Gastrocnemius medialis (tissue), 4 donors: ENCODE measurements around the gene CARD14. TPM values are rescaled to one million over a fixed set of nuclear protein-coding genes. Genes with fewer than 3 reads are reported as not detected.

Experiments
- ATAC-seq, 2 donors: fragments of 150-250 bp; one replicate each; pipeline ENCODE4 v1.9.1; 2016
- DNase-seq, 2 donors: peaks; one replicate each; pipeline ENCODE4 v3.0.0-alpha.2; 2019
- H3K27ac ChIP-seq, 4 donors: fragments of 200-600 bp; sonication (generic); 1 replicate in 1 of 4; 2 replicates in 3 of 4; pipeline ENCODE4 v1.5.1; 2016 to 2018; ENCODE audit warnings: mild to moderate bottlenecking in 2 of 4, moderate library complexity in 1 of 4
- H3K27me3 ChIP-seq, 3 donors: fragments of 200-600 bp; sonication (generic) in 2 of 3; 1 replicate in 1 of 3; 2 replicates in 2 of 3; pipeline versions ENCODE4 v1.5.1 to v1.6.0; 2016 to 2019; ENCODE audit warnings: mild to moderate bottlenecking in 1 of 3, moderate library complexity in 1 of 3
- H3K36me3 ChIP-seq, 2 donors: fragments of 200-600 bp; sonication (generic) in 1 of 2; one replicate each; pipeline ENCODE4 v1.5.1; 2017 to 2018
- H3K4me1 ChIP-seq, 2 donors: fragments of 200-600 bp; sonication (generic) in 1 of 2; one replicate each; pipeline ENCODE4 v1.5.1; 2016 to 2017; ENCODE audit warnings: mild to moderate bottlenecking in 2 of 2
- H3K4me3 ChIP-seq, 4 donors: fragments of 200-600 bp; sonication (generic) in 3 of 4; 1 replicate in 1 of 4; 2 replicates in 3 of 4; pipeline ENCODE4 v1.5.1; 2016 to 2019; ENCODE audit warnings: mild to moderate bottlenecking in 2 of 4
- H3K9me3 ChIP-seq, 3 donors: fragments of 200-600 bp; sonication (generic) in 2 of 3; 1 replicate in 1 of 3; 2 replicates in 2 of 3; pipeline ENCODE4 v1.5.1; 2016 to 2019
- CTCF ChIP-seq, 5 experiments: fragments of 450-650 bp in 3 of 5; fragments of 200-600 bp in 2 of 5; sonication (generic) in 2 of 5; IDR thresholded peaks in 4 of 5; conservative IDR thresholded peaks in 1 of 5; 1 replicate in 4 of 5; 2 replicates in 1 of 5; pipeline ENCODE4 v1.5.1; 2016 to 2019; ENCODE audit warnings: antibody characterized with exemption in 5 of 5, mild to moderate bottlenecking in 3 of 5, moderate library complexity in 3 of 5
- POLR2A ChIP-seq, 2 donors: fragments of 450-650 bp; IDR thresholded peaks; one replicate each; pipeline ENCODE4 v1.6.1; 2017; ENCODE audit warnings: antibody characterized with exemption in 2 of 2, mild to moderate bottlenecking in 2 of 2, moderate library complexity in 2 of 2
- in situ Hi-C, 4 donors: fragments of 200-750 bp; cut with MboI; loops; one replicate each; pipeline versions ENCODE4 v1.15.0 to v1.8.0; 2017; ENCODE audit warnings: low sequenced_read_pairs in 4 of 4
- intact Hi-C: fragments of 100-400 bp; cut with DNase I; formaldehyde crosslinking; loops from one replicate; pipeline ENCODE4 v1.15.1; 2023; ENCODE audit warnings: low total_unique reads
- total RNA-seq, 4 donors: library from RNA; depleted of rRNA; stranded (reverse); fragments of >200 nt; gene quantifications; one replicate each; pipeline versions ENCODE4 v1.1.0 to v1.2.3, GENCODE V29; 2016

CARD14 gene
- total RNA-seq, 4 donors from 2014 or later = not detected

- in situ Hi-C loops = no loop called here
- H3K27me3 ChIP-seq = no peaks in the 10 kb centered on the region
- no peaks in the 10 kb centered on the region for H3K4me1 ChIP-seq
- TF ChIP-seq CTCF (IDR thresholded peaks at IDR 0.05 in 4 of 5, conservative IDR thresholded peaks at IDR 0.05 in 1 of 5) = no peak
- no peak for TF ChIP-seq POLR2A (IDR thresholded peaks at IDR 0.05)
- DNase-seq (no peak), ATAC-seq (no peak)
- H3K9me3 ChIP-seq = no peaks in the 10 kb centered on the region
- H3K4me3 ChIP-seq = no peak overlapping the region
- no peak overlapping the region for H3K27ac ChIP-seq
- peaks cover 0 to 53% of the 10 kb centered on the region in 2 donors for H3K36me3 ChIP-seq
- intact Hi-C loops = no loop called here
Measured at GRCh38 chr17:80212511-80212910, 42.7 kb downstream of the CARD14 start.

- intact Hi-C loops (no loop called here), in situ Hi-C loops (no loop called here)
- H3K27ac ChIP-seq = no peak overlapping the region
- no peaks in the 10 kb centered on the region for H3K9me3 ChIP-seq
- TF ChIP-seq POLR2A (IDR thresholded peaks at IDR 0.05) (no peak), CTCF (IDR thresholded peaks at IDR 0.05 in 4 of 5, conservative IDR thresholded peaks at IDR 0.05 in 1 of 5) (no peak)
- ATAC-seq (no peak), DNase-seq (no peak)
- H3K27me3 ChIP-seq = no peaks in the 10 kb centered on the region
- no peak overlapping the region for H3K4me3 ChIP-seq
- peaks cover 0 to 53% of the 10 kb centered on the region in 2 donors for H3K36me3 ChIP-seq
- no peaks in the 10 kb centered on the region for H3K4me1 ChIP-seq
Measured at GRCh38 chr17:80212962-80213642, 43.3 kb downstream of the CARD14 start.

GRCh38 chr17:80213643-80213975 is 43.8 kb downstream of the CARD14 start:
- H3K36me3 ChIP-seq = peaks cover 0 to 53% of the 10 kb centered on the region in 2 donors
- in situ Hi-C loops = no loop called here
- TF ChIP-seq CTCF (IDR thresholded peaks at IDR 0.05 in 4 of 5, conservative IDR thresholded peaks at IDR 0.05 in 1 of 5) = no peak
- TF ChIP-seq POLR2A (IDR thresholded peaks at IDR 0.05) = no peak
- H3K27ac ChIP-seq = no peak overlapping the region
- no peak for ATAC-seq
- intact Hi-C loops = no loop called here
- no peaks in the 10 kb centered on the region for H3K27me3 ChIP-seq
- H3K9me3 ChIP-seq = no peaks in the 10 kb centered on the region
- no peak for DNase-seq
- no peak overlapping the region for H3K4me3 ChIP-seq
- H3K4me1 ChIP-seq = no peaks in the 10 kb centered on the region

GRCh38 chr17:80214012-80214877 is 44.4 kb downstream of the CARD14 start:
- TF ChIP-seq POLR2A (IDR thresholded peaks at IDR 0.05) (no peak), CTCF (IDR thresholded peaks at IDR 0.05 in 4 of 5, conservative IDR thresholded peaks at IDR 0.05 in 1 of 5) (no peak)
- in situ Hi-C loops (no loop called here), intact Hi-C loops (no loop called here)
- H3K36me3 ChIP-seq = peaks cover 0 to 49% of the 10 kb centered on the region in 2 donors
- peaks cover 1 to 2% of the 10 kb centered on the region in 2 donors for H3K4me1 ChIP-seq
- ATAC-seq (no peak), DNase-seq (no peak)
- no peak overlapping the region for H3K4me3 ChIP-seq
- no peak overlapping the region for H3K27ac ChIP-seq
- H3K9me3 ChIP-seq = no peaks in the 10 kb centered on the region
- no peaks in the 10 kb centered on the region for H3K27me3 ChIP-seq
